ENCODE measurements around the gene DIP2A. TPM values are rescaled to one million over a fixed set of nuclear protein-coding genes. Genes with fewer than 3 reads are reported as not detected.

DIP2A gene
- total and polyA plus RNA-seq, 2 experiments from 2014 or later: 18.5 to 36.3 TPM

GRCh38 chr21:46474382-46474781, 15.7 kb downstream of the DIP2A start:
- no peaks in the 10 kb centered on the region; the same call in 1 of the 2 replicates for H3K4me1 ChIP-seq (ENCODE audit: insufficient read depth)
- Mint-ChIP-seq H3K4me1 (no peaks in the 10 kb centered on the region; the same call in 2 of the 3 replicates), H3K27me3 (ENCODE audit: insufficient read depth, low read depth, poor library complexity) (peaks cover 2% of the 10 kb centered on the region), H3K4me3 (no peak overlapping the region), H3K9me3 (no peaks in the 10 kb centered on the region), H3K36me3 (ENCODE audit: low read depth) (no peaks in the 10 kb centered on the region; the same call in 1 of the 3 replicates), H3K27ac (no peak overlapping the region)
- TF ChIP-seq CREB1 (CRISPR knock-in tag; IDR thresholded peaks at IDR 0.05; ENCODE audit: low read depth): no peak
- no peak for TF ChIP-seq CTCF (conservative IDR thresholded peaks at IDR 0.05; ENCODE audit: low read depth in 2 of 2)
- no peak for TF ChIP-seq STAT1 (IDR thresholded peaks at IDR 0.05; ENCODE audit: unreplicated experiment)
- H3K79me2 ChIP-seq (replicated peaks; ENCODE audit: insufficient read depth): peaks cover 3% of the 10 kb centered on the region
- no peak overlapping the region for H3K4me3 ChIP-seq
- DNase-seq (ENCODE audit: low spot score): no peak
- H3K36me3 ChIP-seq (ENCODE audit: insufficient read depth): no peaks in the 10 kb centered on the region
- H3K4me2 ChIP-seq: no peak overlapping the region
- no peak overlapping the region for H2AFZ ChIP-seq
- ATAC-seq: no peak
- no peak overlapping the region for H3K27ac ChIP-seq (ENCODE audit: low read depth)
- no peaks in the 10 kb centered on the region for H3F3A ChIP-seq (replicated peaks; ENCODE audit: low read depth)
- no peaks in the 10 kb centered on the region for H3K9me2 ChIP-seq (ENCODE audit: insufficient read depth)
- no peaks in the 10 kb centered on the region; the same call in 1 of the 2 replicates for H4K20me1 ChIP-seq (replicated peaks; ENCODE audit: insufficient read depth)
- H3K27me3 ChIP-seq (ENCODE audit: insufficient read depth): no peaks in the 10 kb centered on the region

- H3K27me3 ChIP-seq (ENCODE audit: insufficient read depth): no peaks in the 10 kb centered on the region
- Mint-ChIP-seq H3K36me3 (ENCODE audit: low read depth) (no peaks in the 10 kb centered on the region; the same call in 1 of the 3 replicates), H3K9me3 (no peaks in the 10 kb centered on the region), H3K4me1 (no peaks in the 10 kb centered on the region; the same call in 2 of the 3 replicates), H3K4me3 (no peak overlapping the region), H3K27ac (no peak overlapping the region), H3K27me3 (ENCODE audit: insufficient read depth, low read depth, poor library complexity) (peaks cover 2% of the 10 kb centered on the region)
- H3K36me3 ChIP-seq (ENCODE audit: insufficient read depth): no peaks in the 10 kb centered on the region
- no peaks in the 10 kb centered on the region; the same call in 1 of the 2 replicates for H3K4me1 ChIP-seq (ENCODE audit: insufficient read depth)
- H3K9me2 ChIP-seq (ENCODE audit: insufficient read depth): no peaks in the 10 kb centered on the region
- H3F3A ChIP-seq (replicated peaks; ENCODE audit: low read depth): no peaks in the 10 kb centered on the region
- ATAC-seq (no peak), DNase-seq (ENCODE audit: low spot score) (no peak)
- H2AFZ ChIP-seq: no peak overlapping the region
- TF ChIP-seq EZH2phosphoT487 (IDR thresholded peaks at IDR 0.05; ENCODE audit: unreplicated experiment) (no peak), ETS1 (IDR thresholded peaks at IDR 0.05) (no peak), CREB1 (CRISPR knock-in tag; IDR thresholded peaks at IDR 0.05; ENCODE audit: low read depth) (no peak), CTCF (conservative IDR thresholded peaks at IDR 0.05; ENCODE audit: low read depth in 2 of 2) (no peak), ZNF114 (CRISPR knock-in tag; IDR thresholded peaks at IDR 0.05) (no peak), POLR2AphosphoS5 (IDR thresholded peaks at IDR 0.05; ENCODE audit: low read depth) (no peak), NANOG (IDR thresholded peaks at IDR 0.05; ENCODE audit: borderline replicate concordance) (no peak)
- no peak overlapping the region for H3K27ac ChIP-seq (ENCODE audit: low read depth)
- H3K4me3 ChIP-seq: no peak overlapping the region
- no peaks in the 10 kb centered on the region; the same call in 1 of the 2 replicates for H4K20me1 ChIP-seq (replicated peaks; ENCODE audit: insufficient read depth)
- peaks cover 6% of the 10 kb centered on the region for H3K79me2 ChIP-seq (replicated peaks; ENCODE audit: insufficient read depth)
- H3K4me2 ChIP-seq: no peak overlapping the region
Measured at GRCh38 chr21:46475296-46475695, 16.6 kb downstream of the DIP2A start.

Measured in GM23338 (cell line).